GM21717 (cell line): ENCODE measurements around the gene SNAP25.

Experiments used
- ATAC-seq: cut with Tn5 transposase; IDR thresholded peaks from one replicate; pipeline ENCODE4 v1.9.1; 2021; ENCODE audit warnings: mild to moderate bottlenecking, moderate library complexity; ENCODE audit not compliant: unreplicated experiment

SNAP25 gene

DNA sequence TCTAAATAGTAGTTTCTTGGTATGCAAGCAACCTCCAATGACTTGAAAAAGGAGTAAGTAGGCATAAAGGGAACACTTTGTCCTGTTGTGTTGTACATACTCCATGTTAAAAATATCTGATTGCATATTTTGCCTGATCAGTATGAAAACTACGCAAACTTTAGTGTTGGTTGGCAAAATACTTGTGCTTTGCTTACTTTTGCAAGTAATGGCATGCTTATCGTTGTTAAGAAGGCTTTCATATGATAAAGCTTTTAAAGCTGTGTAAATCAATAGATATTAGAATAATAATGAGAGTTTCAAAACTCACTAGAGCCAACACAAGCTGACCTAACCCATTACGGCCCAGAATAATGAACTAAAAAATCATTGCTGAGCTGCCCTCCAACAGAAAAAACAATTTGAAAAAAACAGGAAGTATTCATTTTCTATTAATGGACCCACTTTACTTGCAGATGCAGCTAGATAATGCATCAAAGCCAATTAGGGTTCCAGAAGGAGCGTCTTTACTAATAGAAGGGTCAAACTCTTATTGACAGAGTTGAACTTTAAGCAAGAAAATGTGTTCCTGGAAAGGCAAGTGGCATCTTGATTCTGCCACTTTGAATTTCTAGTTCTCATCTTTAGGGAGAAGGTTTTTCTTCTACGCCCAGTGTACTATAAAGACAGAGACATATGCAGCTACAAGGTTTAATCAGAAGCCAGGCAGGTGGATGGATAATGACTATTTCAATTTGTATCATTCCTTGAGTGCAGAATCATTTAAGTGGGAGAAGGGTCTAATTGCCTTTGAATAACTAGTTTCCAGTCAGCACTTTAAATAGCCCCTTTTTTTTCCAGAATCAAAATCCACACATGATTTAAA, 82.2 kb downstream of the SNAP25 start:
- ATAC-seq = no peak

DNA sequence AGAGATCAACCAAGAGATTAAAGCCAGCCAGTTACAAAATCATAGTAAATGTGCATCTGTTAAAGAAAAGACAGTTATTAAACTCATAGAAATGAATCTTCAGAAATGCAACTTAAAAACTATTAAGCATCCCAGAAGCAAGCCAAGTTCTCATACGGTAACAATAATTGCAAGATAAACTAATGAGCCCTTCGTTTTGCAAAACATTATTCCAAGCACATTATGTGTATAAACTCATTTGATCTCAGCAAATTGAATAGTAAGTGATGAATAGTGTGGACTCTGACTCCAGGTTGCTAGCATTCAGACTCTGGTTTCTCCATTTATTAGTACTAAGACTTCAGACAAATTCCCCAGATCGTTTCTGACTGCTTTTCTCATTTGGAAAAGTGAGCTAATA, 85.2 kb downstream of the SNAP25 start:
- ATAC-seq = no peak

DNA sequence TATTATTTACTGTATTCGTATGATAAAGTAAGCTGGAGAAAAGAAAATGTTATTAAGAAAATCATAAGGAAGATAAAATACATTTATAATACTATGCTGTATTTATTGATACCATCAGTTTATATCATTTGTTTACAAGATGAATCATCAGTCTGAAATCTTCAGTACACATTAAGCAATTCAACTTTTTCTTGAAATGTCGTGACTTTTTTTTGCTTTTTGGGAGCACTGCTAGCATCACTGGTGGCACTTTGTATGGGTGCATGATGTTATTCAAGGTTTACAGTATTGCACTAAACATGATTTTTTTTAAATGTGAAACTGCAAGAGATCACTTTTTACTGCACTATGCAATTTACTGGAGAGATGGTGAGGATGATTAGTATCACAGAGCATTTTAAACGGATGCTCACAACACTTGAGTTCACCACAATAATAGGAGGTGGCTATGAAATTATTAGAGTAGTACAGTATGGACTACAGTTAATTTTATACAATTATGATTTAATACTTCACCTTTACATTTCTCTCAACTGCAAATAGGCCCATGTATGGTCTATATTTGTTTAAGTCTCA, 85.9 kb downstream of the SNAP25 start:
- no peak for ATAC-seq

DNA sequence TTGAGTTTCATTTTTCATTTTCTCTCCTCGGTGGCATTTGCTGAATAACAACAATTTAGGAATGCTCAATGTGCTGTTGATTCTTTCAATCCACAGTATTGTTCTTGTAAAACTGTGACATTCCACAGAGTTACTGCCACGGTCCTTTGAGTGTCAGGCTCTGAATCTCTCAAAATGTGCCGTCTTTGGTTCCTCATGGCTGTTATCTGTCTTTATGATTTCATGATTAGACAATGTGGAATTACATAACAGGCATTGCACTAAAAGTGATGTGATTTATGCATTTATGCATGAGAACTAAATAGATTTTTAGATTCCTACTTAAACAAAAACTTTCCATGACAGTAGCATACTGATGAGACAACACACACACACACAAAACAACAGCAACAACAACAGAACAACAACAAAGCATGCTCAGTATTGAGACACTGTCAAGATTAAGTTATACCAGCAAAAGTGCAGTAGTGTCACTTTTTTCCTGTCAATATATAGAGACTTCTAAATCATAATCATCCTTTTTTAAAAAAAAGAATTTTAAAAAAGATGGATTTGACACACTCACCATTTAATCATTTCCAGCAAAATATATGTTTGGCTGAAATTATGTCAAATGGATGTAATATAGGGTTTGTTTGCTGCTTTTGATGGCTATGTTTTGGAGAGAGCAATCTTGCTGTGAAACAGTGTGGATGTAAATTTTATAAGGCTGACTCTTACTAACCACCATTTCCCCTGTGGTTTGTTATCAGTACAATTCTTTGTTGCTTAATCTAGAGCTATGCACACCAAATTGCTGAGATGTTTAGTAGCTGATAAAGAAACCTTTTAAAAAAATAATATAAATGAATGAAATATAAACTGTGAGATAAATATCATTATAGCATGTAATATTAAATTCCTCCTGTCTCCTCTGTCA, 88.1 kb downstream of the SNAP25 start:
- ATAC-seq = no peak

DNA sequence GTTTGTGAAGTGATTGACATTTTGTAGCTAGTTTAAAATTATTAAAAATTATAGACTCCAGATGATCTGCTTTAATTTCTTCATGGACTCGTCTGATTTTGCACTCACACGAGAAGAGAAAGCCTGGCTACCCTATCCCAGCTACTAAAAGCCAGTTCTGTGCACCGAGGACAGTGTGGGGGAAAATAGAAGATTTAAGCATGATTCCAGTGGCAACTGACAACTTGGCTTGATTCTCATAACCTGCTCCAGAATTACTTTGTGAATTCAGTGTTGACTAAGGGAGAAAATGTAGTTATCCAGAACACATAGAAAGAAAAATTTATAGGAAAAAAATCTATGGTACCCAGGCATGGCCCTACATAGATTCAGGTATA, 88.7 kb downstream of the SNAP25 start:
- ATAC-seq = no peak

DNA sequence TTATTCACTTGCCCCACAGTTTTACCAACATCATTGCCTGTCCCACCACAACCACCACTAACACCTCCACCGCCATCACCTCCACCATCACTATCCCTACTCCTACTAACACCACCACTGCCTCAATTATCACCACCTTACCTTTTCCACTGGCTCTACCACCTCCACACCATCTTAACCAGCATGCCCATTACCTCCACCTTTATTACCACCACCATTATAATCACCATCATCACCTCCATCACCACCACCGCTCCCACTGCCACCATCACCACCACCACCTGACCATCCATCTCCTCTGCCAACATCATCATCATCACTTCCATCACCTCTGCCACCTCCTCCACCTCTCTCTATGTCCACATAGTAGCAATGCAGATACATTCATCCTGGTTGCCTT, 90.0 kb downstream of the SNAP25 start:
- no peak for ATAC-seq

DNA sequence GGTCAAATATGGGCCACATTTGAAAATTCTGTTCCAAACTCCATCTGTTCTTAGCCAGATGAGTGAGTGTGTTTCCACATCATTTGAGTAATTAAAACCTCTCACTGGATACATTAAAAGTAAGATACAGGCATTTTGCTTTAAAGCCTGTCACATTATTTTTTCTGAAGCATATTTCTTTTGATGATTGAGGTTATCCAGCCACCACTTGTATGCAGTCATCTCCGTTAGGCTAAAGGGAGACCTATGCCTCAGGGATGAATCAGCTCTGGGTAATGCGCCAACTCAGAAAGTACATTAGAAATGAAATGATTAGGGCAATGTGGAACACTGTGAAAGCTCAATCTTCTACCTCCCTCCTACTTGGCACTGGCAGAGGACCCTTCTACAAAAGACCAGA, 90.7 kb downstream of the SNAP25 start:
- no peak for ATAC-seq

DNA sequence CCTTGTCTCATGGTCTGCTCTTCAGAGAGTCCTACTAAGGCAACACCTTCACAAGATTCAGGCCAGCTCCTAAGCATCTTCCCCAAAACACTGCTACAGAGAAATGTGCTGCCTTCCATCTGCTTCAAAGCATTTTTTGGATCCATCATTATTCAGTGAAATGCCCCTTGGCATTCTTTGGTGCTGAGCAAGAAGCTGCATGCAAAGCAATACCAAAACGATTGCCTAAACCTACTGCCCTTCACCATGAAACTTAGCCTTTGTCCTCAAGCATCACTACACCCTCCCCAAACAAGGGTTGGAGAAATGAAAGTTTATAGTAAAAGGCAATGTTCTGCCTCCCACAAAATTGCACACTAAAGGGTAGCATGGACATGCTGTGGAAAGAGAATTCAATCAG, 93.5 kb downstream of the SNAP25 start:
- ATAC-seq = no peak

DNA sequence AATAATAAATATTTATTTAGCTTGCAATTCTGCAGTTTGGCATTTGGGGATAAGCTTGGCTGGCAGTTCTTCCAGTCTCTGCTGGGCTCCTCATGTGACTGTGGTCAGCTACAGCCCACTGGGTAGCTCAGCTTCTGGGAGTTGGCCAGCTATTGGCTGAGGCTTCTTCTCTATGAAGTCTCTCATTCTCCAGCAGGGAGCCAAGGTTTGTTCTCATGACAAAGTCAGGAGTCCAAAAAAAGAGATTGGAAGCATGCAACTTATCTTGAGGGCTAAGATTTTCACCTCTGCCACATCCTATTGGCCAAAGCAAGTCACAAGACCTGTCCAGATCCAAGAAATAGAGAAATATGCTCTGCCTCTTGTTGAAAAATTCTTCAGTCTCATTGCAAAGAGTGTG, 94.6 kb downstream of the SNAP25 start:
- ATAC-seq = no peak

DNA sequence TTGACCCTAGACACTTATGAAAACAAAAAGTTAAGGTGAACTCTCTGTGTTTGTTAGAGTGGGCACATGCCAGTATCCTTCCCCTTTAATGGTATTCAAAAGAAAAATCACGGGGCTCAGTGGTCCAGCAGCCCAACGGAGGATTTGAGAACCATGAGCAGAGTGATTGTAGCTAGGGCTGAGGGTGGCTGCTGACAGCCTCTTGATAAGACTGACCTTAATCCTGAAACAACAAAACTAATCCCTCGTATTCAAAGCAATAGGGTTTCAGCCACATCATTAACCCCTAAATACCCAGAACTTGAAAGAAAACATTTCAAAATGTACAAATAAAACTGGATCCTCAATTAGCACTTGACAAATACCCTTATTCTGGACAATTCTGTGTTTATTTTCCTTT, 95.1 kb downstream of the SNAP25 start:
- no peak for ATAC-seq

DNA sequence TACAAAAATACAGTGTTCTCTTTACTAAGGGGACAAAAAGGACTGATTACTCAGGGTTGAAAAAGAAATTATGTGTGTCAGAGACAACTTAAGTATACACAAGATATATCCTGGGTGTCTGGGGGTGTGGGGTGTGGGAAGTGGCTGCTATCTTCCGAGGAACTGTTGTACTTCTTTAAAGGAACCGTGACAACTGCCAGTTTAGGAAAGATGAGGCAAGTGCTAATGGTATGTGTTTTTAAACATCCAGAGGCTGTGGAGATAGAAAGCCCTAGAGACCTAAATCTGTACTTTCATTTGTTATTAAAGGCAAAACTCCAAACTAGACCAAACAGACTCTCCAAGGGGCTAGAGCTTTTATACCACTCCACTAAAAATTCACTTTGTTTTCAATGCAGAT, 95.6 kb downstream of the SNAP25 start:
- no peak for ATAC-seq

DNA sequence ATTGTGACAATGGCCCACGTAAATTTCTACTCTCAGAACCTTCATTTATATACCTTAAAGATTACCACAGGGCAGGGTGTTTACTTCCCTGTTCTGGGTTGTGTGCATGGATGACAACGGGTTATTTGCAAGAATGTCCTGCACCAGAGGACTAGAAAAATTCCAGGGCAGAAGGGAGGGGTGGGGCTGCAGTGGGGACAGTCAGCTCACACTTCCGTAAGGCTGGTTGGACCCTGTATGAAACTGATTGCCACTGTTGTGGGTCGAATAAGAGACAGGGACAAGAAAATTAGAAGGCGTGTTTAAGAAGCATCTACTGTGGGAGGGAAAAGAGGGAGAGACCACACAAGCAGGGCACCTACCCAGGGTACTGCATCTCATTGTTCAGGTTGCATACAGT, 96.5 kb downstream of the SNAP25 start:
- ATAC-seq = no peak

DNA sequence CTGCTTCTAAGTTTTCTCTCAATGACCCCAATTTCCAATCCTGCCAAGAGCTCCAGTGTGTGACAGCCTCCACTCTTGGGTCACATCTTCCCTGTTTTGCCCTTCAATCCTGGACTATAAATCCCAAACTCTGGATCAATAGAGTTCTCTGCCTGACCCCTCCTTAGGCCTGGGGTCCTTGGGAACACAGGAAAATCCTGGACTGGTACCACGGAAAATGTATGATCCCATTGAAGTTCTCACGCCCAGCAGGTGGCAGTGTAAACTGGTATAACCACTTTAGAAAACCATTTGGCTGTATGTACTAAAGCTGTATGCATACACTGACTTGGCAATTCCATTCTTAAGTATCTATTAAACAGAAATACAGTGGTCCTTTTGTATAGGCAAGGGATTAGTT, 98.0 kb downstream of the SNAP25 start:
- no peak for ATAC-seq

DNA sequence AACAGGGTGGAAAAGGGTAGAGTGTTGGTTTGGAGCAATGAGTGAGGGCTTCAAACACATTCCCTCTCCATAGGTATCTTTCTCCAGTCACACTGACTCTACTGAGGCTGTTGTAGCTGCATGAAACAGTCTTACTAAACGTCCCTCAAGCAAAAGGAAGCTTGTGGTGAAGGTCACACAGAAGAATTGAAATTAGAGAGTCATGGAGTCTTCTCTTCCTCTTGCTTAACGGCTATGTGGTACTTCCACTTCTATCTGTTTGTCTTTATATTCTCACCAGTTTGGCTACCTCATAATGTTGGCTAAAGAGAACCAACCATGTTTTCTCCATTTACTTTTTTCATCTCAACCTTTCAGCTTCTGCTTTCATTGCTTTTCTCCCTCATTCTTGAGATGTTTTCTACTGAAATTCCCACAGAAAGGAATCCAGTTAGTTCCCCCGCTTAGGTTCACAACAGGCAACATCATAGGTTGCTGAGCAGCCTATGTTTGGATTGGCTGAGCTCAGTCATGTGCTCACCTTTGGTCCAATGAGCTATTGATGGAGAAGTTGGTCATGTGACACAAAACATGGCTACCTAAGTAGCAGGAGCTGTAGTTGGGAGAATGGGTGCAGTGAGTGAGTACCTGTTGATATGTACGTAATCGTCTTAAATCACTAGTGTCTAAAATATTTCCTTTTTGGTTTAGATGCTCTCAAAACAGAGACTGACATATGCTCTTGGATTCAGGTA, 99.8 kb downstream of the SNAP25 start:
- ATAC-seq = no peak

DNA sequence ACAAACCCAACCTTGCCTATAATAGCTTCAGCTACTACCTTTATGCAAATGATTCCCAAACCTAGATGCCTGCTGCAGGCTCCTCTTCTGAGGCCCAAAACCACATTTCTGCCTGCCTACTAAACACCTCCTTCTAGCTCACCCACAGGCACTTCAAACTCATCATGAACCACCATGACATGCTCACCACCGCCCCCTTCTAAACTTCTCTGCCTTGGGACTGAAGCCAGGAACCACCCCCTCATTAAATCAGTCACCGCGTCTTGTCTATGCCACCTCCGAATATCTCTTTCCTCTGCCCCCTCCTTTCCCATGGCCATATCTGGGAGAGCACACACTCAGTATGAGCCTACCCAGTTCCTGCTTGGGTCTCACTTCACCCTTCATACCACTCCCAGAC, 101.2 kb downstream of the SNAP25 start:
- no peak for ATAC-seq

DNA sequence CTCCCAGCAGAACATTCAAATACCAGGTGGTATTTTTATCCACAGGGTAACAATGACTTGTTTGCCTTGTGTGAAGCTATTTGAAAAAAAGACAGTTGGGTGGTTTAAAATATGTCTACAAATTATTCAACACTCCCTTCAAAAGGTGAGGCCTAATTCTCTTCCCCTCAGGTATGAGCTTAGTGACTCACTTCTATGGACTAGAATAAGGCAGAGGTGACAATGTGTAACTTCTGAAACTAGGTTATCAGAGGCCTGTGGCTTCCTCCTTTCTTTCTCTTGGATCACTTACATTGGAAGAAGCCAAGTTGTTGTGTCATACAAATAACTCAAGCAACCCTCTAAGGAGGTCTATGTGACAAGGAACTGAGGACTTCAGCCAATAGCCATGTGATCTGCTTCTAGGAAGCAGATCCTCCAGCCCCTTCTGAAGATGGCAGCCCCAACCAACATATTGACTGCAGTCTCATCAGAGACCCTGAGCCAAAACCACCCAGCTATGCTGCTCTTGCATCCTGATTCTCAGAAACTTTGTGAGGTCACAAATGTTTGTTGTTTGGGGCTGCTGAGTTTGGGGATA, 102.6 kb downstream of the SNAP25 start:
- no peak for ATAC-seq

DNA sequence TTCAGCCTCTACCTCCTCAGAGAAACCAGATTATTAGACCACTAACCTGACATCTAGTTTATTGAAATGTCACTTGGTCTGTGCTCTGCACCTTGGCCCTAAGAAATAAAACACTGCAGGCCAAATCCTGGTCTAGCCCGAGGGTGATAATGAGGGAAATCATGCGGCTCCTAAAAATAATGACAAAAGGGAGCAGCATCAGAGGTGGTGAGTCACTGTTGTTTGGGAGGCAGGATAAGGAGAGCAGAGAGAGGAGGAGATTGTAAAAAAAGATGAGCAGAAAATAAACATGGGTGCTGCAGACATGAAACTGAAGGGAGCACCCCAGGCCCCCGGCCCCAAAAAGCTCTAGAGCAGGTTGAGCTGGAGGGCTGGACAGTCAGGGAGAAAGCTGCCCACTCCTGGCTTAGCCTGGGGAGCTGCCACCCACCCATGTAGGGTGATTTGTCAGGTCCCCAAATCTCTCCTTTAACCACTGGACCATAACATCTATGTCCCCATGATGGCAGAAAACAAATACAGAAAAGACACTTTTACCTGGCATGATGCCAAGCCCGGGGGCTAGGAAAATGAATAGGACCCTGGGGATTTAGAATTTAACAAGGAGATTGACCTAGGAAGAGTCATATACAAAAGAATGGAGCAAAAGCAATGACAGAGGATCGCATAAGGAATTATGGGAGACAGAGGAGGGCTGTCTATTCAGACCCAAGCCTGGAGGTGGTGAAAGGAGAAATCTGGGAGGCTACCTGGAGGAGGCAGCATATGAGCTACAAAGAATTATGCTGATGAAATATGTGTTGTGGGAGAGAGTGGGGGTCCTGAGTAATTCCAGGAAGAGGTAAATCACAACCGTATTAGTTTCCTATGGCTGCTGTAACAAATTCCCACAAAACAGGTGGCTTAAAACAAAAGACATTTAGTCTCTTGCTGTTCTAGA, 103.7 kb downstream of the SNAP25 start:
- no peak for ATAC-seq

DNA sequence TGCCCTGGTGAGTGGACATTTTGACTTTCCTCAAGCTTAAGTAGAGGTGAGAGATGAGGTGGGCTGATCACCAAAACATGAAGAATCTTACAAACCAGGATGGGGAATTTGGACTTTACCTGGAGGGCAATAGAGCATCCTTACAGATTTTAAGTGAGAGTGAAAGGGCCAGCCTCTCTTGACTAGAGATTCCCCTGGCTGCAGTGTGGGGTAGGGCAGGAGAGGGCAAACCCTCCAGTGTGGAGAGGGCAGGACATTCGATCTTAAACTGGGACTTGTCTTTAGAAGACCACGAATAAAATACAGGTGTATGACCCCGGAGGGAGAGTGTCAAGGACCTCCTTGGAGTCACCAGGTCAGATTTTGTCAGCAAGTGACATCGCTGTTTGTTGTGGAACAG, 105.1 kb downstream of the SNAP25 start:
- ATAC-seq = no peak

DNA sequence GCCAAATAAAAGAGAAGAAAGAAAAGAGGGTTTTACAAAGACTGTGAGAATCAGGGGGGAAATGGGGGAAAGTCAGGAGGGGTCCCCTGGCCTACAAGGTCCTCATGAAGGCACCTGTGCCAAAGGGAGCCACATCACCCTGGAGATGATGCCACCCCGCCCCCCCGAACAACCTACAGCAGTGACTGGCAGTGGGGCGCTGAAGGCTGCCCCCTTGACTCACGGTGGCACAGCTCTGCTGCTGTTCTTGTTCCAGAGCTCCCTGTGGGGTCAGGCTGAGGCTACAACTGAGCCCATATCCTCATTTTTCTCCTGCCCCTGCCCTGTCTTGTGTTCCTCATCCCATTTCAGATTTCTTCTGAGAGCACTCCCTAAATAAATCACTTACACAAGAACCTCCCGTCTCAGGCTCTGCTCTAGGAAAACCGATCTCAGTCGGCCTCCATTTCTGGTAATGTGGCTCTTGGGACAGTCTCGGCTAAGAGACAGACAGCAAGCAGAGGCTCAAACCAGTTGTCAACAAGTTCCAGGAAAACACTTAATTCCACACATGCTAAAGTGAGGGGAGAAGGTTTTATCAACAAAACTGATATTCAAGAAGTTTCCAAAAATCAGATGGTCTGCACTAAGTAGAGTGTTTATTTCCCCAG, 105.7 kb downstream of the SNAP25 start:
- ATAC-seq = no peak
